Ectodermal cell (in vitro differentiated cells): ENCODE results near the gene ZNF691.
"Not testable (repeated sequence)": the region's sequence is repeated elsewhere in the genome, so short reads cannot be mapped to it uniquely, and the experiment has no call there.

Experiments
- H3K27ac ChIP-seq: 2 replicates; pipeline ENCODE4 v1.7.0; 2013; ENCODE audit warnings: mild to moderate bottlenecking, low read depth, low read length; ENCODE audit not compliant: insufficient read depth, poor library complexity, severe bottlenecking
- H3K27me3 ChIP-seq: 2 replicates; pipeline ENCODE4 v1.7.0; 2013; ENCODE audit warnings: mild to moderate bottlenecking, low read length; ENCODE audit not compliant: insufficient read depth, control insufficient read depth, poor library complexity, severe bottlenecking
- H3K36me3 ChIP-seq: one replicate; pipeline ENCODE4 v1.7.0; 2013; ENCODE audit warnings: low read length; ENCODE audit not compliant: control insufficient read depth, insufficient read depth
- H3K4me1 ChIP-seq: one replicate; pipeline ENCODE4 v1.7.0; 2013; ENCODE audit warnings: low read length; ENCODE audit not compliant: control insufficient read depth, insufficient read depth
- H3K4me3 ChIP-seq: 2 replicates; pipeline ENCODE4 v1.7.0; 2013; ENCODE audit warnings: low read depth, low read length, control low read depth; ENCODE audit not compliant: insufficient read depth
- H3K9me3 ChIP-seq: 2 replicates; pipeline ENCODE4 v1.7.0; 2013; ENCODE audit warnings: mild to moderate bottlenecking, low read length, moderate library complexity; ENCODE audit not compliant: control insufficient read depth
- WGBS, 2 experiments: methylation state at CpG; one replicate each; pipeline ENCODE4 v1.1.7; 2013; ENCODE audit warnings: missing lambda C conversion rate in 2 of 2; 5-methylcytosine and 5-hydroxymethylcytosine counted together

Gene ZNF691

DNA sequence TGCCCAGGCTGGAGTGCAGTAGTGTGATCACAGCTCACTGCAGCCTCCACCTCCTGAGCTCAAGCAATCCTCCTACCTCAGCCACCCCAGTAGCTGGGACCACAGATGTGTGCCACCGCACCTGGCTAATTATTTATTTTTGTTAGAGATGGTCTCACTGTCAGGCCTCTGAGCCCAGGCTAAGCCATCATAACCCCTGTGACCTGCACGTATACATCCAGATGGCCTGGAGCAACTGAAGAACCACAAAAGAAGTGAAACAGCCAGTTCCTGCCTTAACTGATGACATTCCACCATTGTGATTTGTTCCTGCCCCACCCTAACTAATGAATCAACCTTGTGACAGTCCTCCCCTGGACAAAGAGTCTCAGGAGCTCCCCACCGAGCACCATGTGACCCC, 10.1 kb downstream of the ZNF691 start:
- H3K36me3 ChIP-seq, result peaks cover 12% of the 10 kb centered on the region
- not testable (repeated sequence) for H3K4me3 ChIP-seq, H3K27ac ChIP-seq, H3K4me1 ChIP-seq, H3K9me3 ChIP-seq, H3K27me3 ChIP-seq
- WGBS, 2 experiments, result 97 to 98% methylated on average over 3 of the region's 3 CpGs

DNA sequence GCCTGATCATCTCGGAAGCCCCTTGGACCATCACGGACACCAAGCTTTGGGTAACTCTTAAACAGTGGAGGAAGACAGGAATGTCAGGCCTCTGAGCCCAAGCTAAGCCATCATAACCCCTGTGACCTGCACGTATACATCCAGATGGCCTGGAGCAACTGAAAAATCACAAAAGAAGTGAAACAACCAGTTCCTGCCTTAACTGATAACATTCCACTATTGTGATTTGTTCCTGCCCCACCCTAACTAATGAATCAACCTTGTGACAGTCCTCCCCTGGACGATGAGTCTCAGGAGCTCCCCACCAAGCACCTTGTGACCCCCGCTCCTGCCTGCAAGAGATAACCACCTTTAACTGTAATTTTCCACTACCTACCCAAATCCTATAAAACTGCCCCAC, 13.0 kb downstream of the ZNF691 start:
- not testable (repeated sequence) for H3K27ac ChIP-seq, H3K4me3 ChIP-seq, H3K27me3 ChIP-seq, H3K4me1 ChIP-seq, H3K36me3 ChIP-seq, H3K9me3 ChIP-seq
- WGBS, 2 experiments, result 91 to 93% methylated on average over 5 of the region's 5 CpGs

DNA sequence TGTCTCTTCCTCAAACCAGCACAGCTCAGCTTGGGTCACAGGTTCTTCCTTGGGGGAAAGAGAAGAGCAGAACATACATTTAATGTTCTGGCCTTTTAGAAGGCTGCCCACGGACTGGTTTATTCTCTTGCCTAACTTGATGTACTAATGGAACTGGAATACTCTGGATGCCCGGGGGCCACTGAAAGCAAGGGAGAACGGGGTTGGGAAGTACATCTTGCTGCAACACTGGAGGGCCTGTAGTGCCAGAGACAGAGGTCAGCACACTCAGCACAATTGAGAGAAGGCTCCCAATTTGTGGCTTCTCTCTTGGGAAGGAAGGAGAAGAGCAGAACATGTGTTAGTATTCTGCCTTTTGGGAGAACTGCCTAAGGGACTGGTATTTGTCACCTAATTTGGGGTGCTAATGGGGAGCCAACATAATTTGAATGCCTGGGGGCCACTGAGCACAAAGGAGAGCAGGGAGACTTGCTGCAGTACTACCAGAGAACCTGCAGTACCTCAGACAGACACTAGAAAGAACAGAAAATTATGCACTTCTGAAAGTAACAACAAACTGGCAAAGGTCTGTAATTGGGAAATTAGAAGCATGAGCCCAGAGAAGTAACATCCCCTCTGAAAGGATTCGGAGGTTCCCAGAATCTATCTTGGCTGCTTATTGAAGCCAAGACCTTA, 14.1 kb downstream of the ZNF691 start:
- Histone ChIP-seq H3K27ac (no peak overlapping the region), H3K9me3 (peaks cover 3% of the 10 kb centered on the region), H3K27me3 (no peaks in the 10 kb centered on the region), H3K36me3 (no peaks in the 10 kb centered on the region), H3K4me3 (no peak overlapping the region), H3K4me1 (no peaks in the 10 kb centered on the region)
- 90 to 92% methylated on average over 4 of the region's 4 CpGs for WGBS, 2 experiments

DNA sequence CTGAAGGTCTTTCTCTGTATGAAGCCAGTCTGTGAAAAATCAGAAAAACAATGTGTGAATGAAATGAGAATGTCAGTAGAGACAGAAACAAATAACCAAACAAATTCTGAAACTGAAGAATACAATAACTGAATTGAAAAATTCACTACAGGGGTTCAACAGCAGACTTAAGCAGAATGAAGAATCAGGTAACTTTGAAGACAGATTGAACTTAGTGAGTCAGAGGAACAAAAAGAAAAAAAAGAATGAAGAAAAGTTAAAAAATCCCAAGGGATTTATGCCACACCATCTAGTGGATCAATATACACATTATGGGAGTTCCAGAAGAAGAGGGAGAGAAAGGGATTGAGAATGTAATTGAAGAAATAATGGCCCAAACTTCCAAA, 14.6 kb downstream of the ZNF691 start:
- H3K27me3 ChIP-seq, result no peaks in the 10 kb centered on the region
- no peak overlapping the region for H3K4me3 ChIP-seq
- H3K36me3 ChIP-seq, result no peaks in the 10 kb centered on the region

DNA sequence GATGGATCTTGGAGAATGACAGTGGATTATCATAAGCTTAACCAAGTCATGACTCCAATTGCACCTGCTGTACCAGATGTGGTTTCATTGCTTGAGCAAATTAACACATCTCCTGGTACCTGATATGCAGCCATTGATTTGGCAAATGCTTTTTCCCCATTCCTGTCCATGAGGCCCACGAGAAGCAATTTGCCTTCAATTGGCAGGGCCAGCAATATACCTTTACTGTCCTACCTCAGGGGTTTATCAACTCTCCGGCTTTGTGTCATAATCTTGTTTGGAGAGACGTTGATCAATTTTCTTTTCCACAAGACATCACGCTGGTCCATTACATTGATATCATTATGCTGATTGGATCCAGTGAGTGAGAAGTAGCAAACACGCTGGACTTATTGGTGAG, 20.1 kb downstream of the ZNF691 start:
- H3K36me3 ChIP-seq, result no peaks in the 10 kb centered on the region
- H3K4me3 ChIP-seq, result no peak overlapping the region
- H3K9me3 ChIP-seq, result no peaks in the 10 kb centered on the region
- WGBS, 2 experiments, result 91 to 95% methylated on average over 5 of the region's 5 CpGs
- H3K4me1 ChIP-seq, result no peaks in the 10 kb centered on the region
- H3K27ac ChIP-seq, result no peak overlapping the region
- H3K27me3 ChIP-seq, result no peaks in the 10 kb centered on the region

More for the DNA sequence above, 14.6 kb downstream of the ZNF691 start:
- peaks cover 3% of the 10 kb centered on the region for H3K9me3 ChIP-seq
- no peaks in the 10 kb centered on the region for H3K4me1 ChIP-seq
- no peak overlapping the region for H3K27ac ChIP-seq

DNA sequence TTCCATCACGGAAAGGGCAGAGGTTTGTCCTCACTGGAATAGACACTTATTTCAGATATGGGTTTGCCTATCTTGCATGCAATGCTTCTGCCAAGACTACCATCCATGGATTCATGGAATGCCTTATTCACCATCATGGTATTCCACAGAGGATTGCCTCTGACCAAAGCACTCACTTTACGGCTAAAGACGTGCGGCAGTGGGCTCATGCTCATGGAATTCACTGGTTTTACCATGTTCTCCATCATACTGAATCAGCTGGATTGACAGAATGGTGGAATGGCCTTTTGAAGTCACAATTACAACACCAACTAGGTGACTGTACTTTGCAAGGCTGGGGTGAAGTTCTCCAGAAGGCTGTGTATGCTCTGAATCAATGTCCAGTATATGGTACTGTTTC, 22.1 kb downstream of the ZNF691 start:
- H3K4me3 ChIP-seq, H3K27me3 ChIP-seq, H3K27ac ChIP-seq, H3K9me3 ChIP-seq, H3K36me3 ChIP-seq, H3K4me1 ChIP-seq: not testable (repeated sequence)
- 93 to 98% methylated on average over 4 of the region's 4 CpGs for WGBS, 2 experiments

DNA sequence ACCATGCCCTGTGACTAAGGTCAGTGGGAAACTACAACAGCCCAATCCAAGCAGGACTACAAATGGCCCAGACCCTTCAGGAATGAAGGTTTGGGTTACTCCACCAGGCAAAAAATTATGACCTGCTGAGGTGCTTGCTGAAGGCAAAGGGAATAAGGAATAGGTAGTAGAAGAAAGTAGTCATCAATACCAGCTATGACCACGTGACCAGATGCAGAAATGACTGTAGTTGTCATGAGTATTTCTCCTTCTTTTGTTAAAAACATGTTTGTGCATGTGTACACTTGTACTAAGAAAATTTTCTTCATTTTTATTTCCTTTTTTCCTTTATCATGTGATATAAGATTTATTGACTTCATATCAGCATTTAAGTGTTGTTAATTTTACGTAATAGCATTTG, 22.8 kb downstream of the ZNF691 start:
- not testable (repeated sequence) for H3K4me3 ChIP-seq, H3K27me3 ChIP-seq
- 67 to 89% methylated on average over 2 of the region's 2 CpGs for WGBS, 2 experiments

DNA sequence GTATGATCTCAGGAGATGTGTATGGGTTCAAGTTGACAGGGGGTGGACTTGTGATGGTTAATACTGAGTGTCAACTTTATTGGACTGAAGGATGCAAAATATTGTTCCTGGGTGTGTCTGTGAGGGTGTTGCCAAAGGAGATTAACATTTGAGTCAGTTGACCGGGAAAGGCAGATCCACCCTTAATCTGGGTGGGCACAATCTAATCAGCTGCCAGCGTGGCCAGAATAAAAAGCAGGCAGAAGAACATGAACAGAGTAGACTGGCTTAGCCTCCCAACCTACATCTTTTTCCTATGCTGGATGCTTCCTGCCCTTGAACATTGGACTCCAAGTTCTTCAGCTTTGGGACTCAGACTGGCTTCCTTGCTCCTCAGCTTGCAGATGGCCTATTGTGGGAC, 23.3 kb downstream of the ZNF691 start:
- H3K4me1 ChIP-seq, H3K4me3 ChIP-seq, H3K27me3 ChIP-seq, H3K27ac ChIP-seq, H3K9me3 ChIP-seq, H3K36me3 ChIP-seq: not testable (repeated sequence)
- 88% methylated on average over 2 of the region's 2 CpGs for WGBS, 2 experiments

More for the DNA sequence above, 22.8 kb downstream of the ZNF691 start:
- not testable (repeated sequence) for H3K9me3 ChIP-seq, H3K27ac ChIP-seq, H3K36me3 ChIP-seq, H3K4me1 ChIP-seq

DNA sequence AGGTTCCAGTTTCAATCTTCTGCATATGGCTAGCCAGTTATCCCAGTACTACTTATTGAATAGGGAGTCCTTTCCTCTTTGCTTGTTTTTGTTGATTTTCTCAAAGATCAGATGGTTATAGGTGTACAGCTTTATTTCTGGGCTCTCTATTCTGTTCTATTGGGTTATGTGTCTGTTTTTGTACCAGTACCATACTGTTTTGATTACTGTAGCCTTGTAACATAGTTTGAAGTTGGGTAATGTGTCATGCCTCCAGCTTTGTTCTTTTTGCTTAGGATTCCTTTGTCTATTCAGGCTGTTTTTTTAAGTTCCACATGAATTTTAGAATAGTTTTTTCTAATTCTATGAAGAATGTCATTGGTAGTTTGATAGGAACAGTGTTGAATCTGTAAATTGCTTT, 26.7 kb downstream of the ZNF691 start:
- not testable (repeated sequence) for H3K36me3 ChIP-seq, H3K9me3 ChIP-seq, H3K27ac ChIP-seq, H3K4me3 ChIP-seq, H3K4me1 ChIP-seq, H3K27me3 ChIP-seq

DNA sequence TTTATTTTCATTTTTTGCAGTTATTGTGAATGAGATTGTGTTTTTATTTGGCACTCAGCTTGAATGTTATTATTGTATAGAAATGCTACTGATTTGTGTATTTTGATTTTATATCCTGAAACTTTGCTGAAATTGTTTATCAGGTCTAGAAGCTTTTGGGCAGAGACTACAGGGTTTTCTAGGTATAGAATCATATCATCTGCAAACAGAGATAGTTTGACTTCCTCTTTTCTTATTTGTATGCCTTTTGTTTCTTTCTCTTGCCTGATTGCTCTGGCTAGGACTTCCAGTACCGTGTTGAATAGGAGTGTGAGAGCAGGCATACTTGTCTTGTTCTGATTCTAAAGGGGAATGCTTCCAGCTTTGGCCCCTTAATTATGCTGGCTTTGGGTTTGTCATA, 27.3 kb downstream of the ZNF691 start:
- no peak overlapping the region for H3K4me3 ChIP-seq
- H3K4me1 ChIP-seq, result no peaks in the 10 kb centered on the region
- no peaks in the 10 kb centered on the region for H3K27me3 ChIP-seq
- no peak overlapping the region for H3K27ac ChIP-seq
- 91 to 93% methylated on average over 1 of the region's 1 CpG for WGBS, 2 experiments
- no peaks in the 10 kb centered on the region for H3K36me3 ChIP-seq
- H3K9me3 ChIP-seq, result no peaks in the 10 kb centered on the region

DNA sequence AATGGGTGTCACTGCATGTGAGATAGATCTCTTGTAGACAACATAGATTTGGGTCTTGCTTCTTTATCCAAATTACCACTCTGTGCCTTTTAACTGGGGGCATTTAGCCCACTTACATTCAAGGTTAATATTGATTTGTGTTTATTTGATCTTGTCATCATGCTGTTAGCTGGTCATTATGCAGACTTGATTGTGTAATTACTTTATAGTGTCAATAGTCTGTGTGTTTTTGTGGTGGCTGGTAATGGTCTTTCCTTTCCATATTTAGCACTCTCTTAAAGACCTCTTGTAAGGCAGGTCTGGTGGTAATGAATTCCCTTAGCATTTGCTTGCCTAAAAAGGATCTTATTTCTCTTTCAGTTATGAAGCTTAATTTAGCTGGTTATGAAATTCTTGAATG, 29.6 kb downstream of the ZNF691 start:
- peaks cover 3% of the 10 kb centered on the region for H3K9me3 ChIP-seq
- H3K27ac ChIP-seq, result no peak overlapping the region
- no peaks in the 10 kb centered on the region for H3K36me3 ChIP-seq
- no peak overlapping the region for H3K4me3 ChIP-seq
- no peaks in the 10 kb centered on the region for H3K4me1 ChIP-seq
- H3K27me3 ChIP-seq, result no peaks in the 10 kb centered on the region
